Measurements from ENCODE around the gene MYD88.

The MYD88 gene

GRCh38 chr3:38114052-38114874 lies 24.2 kb upstream of the MYD88 start:
- DNase-seq = no peak

- DNase-seq = no peak
Observed at GRCh38 chr3:38114875-38115644, 23.4 kb upstream of the MYD88 start.

- DNase-seq = no peak
Observed at GRCh38 chr3:38115645-38116427, 22.6 kb upstream of the MYD88 start.

GRCh38 chr3:38116471-38117162 lies 21.8 kb upstream of the MYD88 start:
- no peak for DNase-seq

GRCh38 chr3:38117163-38117716 lies 21.2 kb upstream of the MYD88 start:
- DNase-seq = no peak

- DNase-seq = peak; percentile 75
Observed at GRCh38 chr3:38117748-38118420, 20.6 kb upstream of the MYD88 start.

- no peak for DNase-seq
Observed at GRCh38 chr3:38118421-38119247, 19.8 kb upstream of the MYD88 start.

GRCh38 chr3:38119248-38119544 lies 19.3 kb upstream of the MYD88 start:
- no peak for DNase-seq

- no peak for DNase-seq
Observed at GRCh38 chr3:38119821-38120692, 18.4 kb upstream of the MYD88 start.

GRCh38 chr3:38120693-38121450 lies 17.6 kb upstream of the MYD88 start:
- no peak for DNase-seq

- DNase-seq = no peak
Observed at GRCh38 chr3:38121451-38121831, 17.0 kb upstream of the MYD88 start.

- DNase-seq = no peak
Observed at GRCh38 chr3:38121832-38122461, 16.5 kb upstream of the MYD88 start.

- no peak for DNase-seq
Observed at GRCh38 chr3:38122712-38123290, 15.7 kb upstream of the MYD88 start.

GRCh38 chr3:38124324-38125122 lies 13.9 kb upstream of the MYD88 start:
- no peak for DNase-seq

GRCh38 chr3:38125305-38126120 lies 12.9 kb upstream of the MYD88 start:
- no peak for DNase-seq

- DNase-seq = no peak
Observed at GRCh38 chr3:38126121-38126892, 12.2 kb upstream of the MYD88 start.

Data from stimulated activated CD4-positive, alpha-beta T cell treated with anti-CD3 and anti-CD28 coated beads, Interleukin-1b, Interleukin-23, amount 100 ng/mL, for 48 hours (primary cell).